Measurements from ENCODE around the gene FSTL5. TPM values are rescaled to one million over a fixed set of nuclear protein-coding genes. Genes with fewer than 3 reads are reported as not detected.

FSTL5 gene
- total RNA-seq, 4 donors from 2014 or later, result 4.8 to 13.5 (median 7.1) TPM

DNA sequence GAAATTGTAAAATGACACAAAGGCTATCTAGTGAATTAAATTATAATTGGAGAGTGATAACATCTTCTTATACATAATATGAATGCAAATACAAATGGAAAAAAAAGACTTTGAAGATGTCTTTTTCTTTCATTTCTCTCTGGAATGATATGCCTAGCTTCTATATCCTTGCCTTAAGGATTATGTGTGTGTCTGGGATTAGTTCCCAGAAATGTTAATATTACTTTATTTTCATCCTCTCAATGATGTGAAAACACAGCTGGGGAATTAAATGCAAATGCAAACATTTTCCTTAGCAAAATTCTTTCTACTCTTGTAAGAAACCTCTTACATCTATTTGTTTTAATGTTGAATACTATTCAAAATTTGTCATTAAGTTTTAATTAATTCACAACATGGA is 441.9 kb downstream of the FSTL5 start:
- Histone ChIP-seq H3K36me3 (no peaks in the 10 kb centered on the region), H3K4me1 (no peaks in the 10 kb centered on the region), H3K27ac (no peak overlapping the region), H3K27me3 (no peaks in the 10 kb centered on the region), H3K9me3 (peaks cover 0 to 4% (median 0%) of the 10 kb centered on the region in 4 donors), H3K4me3 (no peak overlapping the region)
- TF ChIP-seq EP300 (IDR thresholded peaks at IDR 0.05) (no peak), POLR2A (IDR thresholded peaks at IDR 0.05) (no peak)
- TF ChIP-seq, protein P1, sequence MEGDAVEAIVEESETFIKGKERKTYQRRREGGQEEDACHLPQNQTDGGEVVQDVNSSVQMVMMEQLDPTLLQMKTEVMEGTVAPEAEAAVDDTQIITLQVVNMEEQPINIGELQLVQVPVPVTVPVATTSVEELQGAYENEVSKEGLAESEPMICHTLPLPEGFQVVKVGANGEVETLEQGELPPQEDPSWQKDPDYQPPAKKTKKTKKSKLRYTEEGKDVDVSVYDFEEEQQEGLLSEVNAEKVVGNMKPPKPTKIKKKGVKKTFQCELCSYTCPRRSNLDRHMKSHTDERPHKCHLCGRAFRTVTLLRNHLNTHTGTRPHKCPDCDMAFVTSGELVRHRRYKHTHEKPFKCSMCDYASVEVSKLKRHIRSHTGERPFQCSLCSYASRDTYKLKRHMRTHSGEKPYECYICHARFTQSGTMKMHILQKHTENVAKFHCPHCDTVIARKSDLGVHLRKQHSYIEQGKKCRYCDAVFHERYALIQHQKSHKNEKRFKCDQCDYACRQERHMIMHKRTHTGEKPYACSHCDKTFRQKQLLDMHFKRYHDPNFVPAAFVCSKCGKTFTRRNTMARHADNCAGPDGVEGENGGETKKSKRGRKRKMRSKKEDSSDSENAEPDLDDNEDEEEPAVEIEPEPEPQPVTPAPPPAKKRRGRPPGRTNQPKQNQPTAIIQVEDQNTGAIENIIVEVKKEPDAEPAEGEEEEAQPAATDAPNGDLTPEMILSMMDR (IDR thresholded peaks at IDR 0.05), result no peak
- DNase-seq (ENCODE audit: low spot score in 2 of 2), result no peak

DNA sequence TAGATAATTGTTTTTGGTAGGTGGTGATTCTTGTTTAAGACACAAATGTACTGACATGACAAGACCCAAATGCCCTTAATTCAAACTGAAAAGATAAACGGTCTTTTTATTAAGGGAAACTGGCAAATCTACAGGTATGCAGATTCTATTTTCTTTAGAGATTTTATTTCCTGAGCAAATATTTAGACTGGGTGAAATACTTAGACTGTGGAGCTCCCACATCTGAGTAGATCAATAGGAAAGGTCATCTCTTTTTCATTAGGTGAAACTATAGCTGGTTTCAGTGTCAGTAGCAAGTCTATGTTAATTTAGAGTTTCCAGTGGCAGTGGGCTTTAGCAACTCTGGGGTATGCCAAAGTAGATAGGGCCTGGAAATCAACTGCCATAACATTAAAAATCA is 446.7 kb downstream of the FSTL5 start:
- Histone ChIP-seq H3K9me3 (peaks cover 0 to 4% (median 0%) of the 10 kb centered on the region in 4 donors), H3K4me3 (no peak overlapping the region), H3K4me1 (peaks cover 0 to 4% (median 0%) of the 10 kb centered on the region in 4 donors), H3K27ac (no peak overlapping the region), H3K27me3 (no peaks in the 10 kb centered on the region), H3K36me3 (no peaks in the 10 kb centered on the region)
- DNase-seq (ENCODE audit: low spot score in 2 of 2), result no peak
- 53 to 64% methylated on average over 1 of the region's 1 CpG for WGBS, 2 donors
- TF ChIP-seq EP300 (IDR thresholded peaks at IDR 0.05), result no peak
- TF ChIP-seq POLR2A (IDR thresholded peaks at IDR 0.05), result no peak
- TF ChIP-seq, protein P1 (IDR thresholded peaks at IDR 0.05), result no peak

DNA sequence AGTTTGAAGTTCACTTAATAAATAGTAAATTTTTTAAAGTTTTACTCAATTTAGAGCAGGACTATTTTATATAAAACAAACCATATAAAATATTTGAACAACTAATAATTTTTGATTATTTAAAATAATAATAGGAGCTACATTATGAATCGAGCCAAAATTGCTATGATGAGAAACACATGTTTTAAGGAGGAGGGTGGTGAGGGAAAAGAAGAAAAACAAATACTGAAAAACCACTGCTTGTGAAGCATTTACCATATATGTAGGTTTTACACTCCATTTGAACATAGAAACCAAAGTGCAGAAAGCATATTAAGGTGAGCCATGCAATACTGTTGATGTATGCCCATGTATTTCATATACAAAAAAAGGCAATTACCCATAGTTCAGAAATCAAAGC is 448.9 kb downstream of the FSTL5 start:
- Histone ChIP-seq H3K36me3 (no peaks in the 10 kb centered on the region), H3K4me1 (peaks cover 0 to 4% (median 0%) of the 10 kb centered on the region in 4 donors), H3K9me3 (peaks cover 0 to 4% (median 0%) of the 10 kb centered on the region in 4 donors), H3K27ac (no peak overlapping the region), H3K27me3 (no peaks in the 10 kb centered on the region), H3K4me3 (no peak overlapping the region)
- no peak for DNase-seq (ENCODE audit: low spot score in 2 of 2)
- 38 to 40% methylated on average over 1 of the region's 1 CpG for WGBS, 2 donors
- no peak for TF ChIP-seq POLR2A (IDR thresholded peaks at IDR 0.05)
- no peak for TF ChIP-seq EP300 (IDR thresholded peaks at IDR 0.05)
- TF ChIP-seq, protein P1 (IDR thresholded peaks at IDR 0.05), result no peak

DNA sequence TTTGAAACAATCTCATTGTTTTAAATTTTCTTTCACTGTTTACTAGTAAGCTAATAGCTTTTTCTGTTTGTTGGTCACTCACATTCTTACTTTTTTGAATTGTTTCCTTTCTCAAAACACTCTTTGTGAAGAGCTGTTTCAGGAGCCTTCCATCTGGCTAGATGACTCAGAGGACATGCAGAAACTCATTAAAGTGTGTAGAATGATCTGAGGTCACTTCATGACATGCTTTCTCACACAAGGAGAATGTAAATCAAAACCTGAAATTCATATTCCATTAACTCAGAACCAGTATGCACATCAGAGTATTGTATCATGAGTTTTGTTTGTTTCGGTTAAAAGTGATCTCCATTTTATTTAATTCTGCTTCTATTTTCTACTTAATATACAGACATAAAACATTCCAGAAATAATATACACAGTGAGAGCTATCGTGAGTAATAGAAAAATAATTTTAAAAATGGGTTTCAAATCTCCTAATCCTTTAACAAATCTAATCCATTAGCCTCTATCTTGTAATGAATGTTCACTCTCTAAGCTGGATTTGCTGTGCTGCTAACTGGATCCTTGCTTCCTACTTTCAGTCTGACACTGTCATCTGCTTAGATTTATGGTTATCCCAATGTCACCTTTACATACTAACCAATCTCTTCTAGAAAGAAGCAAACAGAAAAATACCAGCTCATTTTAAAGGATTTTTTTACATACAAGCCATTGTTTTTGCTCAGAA is 449.6 kb downstream of the FSTL5 start:
- no peak for DNase-seq (ENCODE audit: low spot score in 2 of 2)
- Histone ChIP-seq H3K4me1 (peaks cover 0 to 4% (median 0%) of the 10 kb centered on the region in 4 donors), H3K27me3 (no peaks in the 10 kb centered on the region), H3K4me3 (no peak overlapping the region), H3K36me3 (no peaks in the 10 kb centered on the region), H3K9me3 (no peaks in the 10 kb centered on the region), H3K27ac (no peak overlapping the region)
- TF ChIP-seq POLR2A (IDR thresholded peaks at IDR 0.05) (no peak), EP300 (IDR thresholded peaks at IDR 0.05) (no peak)
- TF ChIP-seq, protein P1 (IDR thresholded peaks at IDR 0.05), result no peak
- 39 to 40% methylated on average over 2 of the region's 2 CpGs for WGBS, 2 donors

DNA sequence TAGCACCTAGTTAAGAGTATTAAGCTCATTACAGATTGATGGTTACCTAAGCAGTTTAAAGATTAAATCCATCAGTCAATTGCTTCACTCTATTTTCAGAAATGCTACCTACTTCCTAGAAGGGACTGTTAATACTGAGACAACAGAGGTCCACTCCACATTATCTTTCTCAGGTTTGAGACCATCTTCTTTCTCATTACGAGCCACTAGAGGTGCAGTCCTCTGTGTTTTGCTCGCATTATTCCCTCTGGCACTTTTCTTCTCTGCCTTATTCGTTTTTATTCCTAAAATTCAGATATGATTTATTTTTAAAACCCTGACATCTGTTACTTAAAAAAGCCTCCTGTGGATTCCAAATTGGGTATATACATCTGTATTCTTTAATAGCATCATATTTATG is 459.1 kb downstream of the FSTL5 start:
- Histone ChIP-seq H3K36me3 (no peaks in the 10 kb centered on the region), H3K27ac (no peak overlapping the region), H3K27me3 (no peaks in the 10 kb centered on the region), H3K9me3 (no peaks in the 10 kb centered on the region), H3K4me3 (no peak overlapping the region), H3K4me1 (no peaks in the 10 kb centered on the region)
- TF ChIP-seq, protein P1 (IDR thresholded peaks at IDR 0.05), result no peak
- no peak for TF ChIP-seq POLR2A (IDR thresholded peaks at IDR 0.05)
- no peak for TF ChIP-seq EP300 (IDR thresholded peaks at IDR 0.05)
- DNase-seq (ENCODE audit: low spot score in 2 of 2), result no peak
- WGBS, 2 donors, result 45 to 60% methylated on average over 3 of the region's 3 CpGs
